SK-N-SH treated with all-trans-retinoic acid at 6 μM for 48 hours (cell line): ENCODE measurements around the gene MGMT.

Source experiments
- ATAC-seq: fragments of 200-7000 bp; cut with Tn5 transposase; 3 replicates; pipeline ENCODE4 v1.9.1; 2020; ENCODE audit warnings: mild to moderate bottlenecking, moderate library complexity
- ARNTL ChIP-seq: fragments of 450-650 bp; formaldehyde crosslinking; IDR thresholded peaks from 2 replicates; pipeline ENCODE4 v1.5.0; 2020; ENCODE audit warnings: low read depth, mild to moderate bottlenecking, moderate library complexity, borderline replicate concordance
- BACH2 ChIP-seq: fragments of 250-450 bp; sonication (Bioruptor Pico); IDR thresholded peaks from 2 replicates; pipeline ENCODE4 v1.9.0; 2021; ENCODE audit warnings: mild to moderate bottlenecking, borderline replicate concordance
- CSDC2 ChIP-seq: fragments of 250-450 bp; sonication (Bioruptor Pico); IDR thresholded peaks from 2 replicates; pipeline ENCODE4 v1.5.0; 2020; ENCODE audit warnings: mild to moderate bottlenecking, moderate library complexity
- ESRRG ChIP-seq: fragments of 250-450 bp; sonication (Bioruptor Pico); IDR thresholded peaks from 2 replicates; pipeline ENCODE4 v1.6.1; 2021; ENCODE audit warnings: mild to moderate bottlenecking
- GLIS3 ChIP-seq: fragments of 250-450 bp; sonication (Bioruptor Pico); IDR thresholded peaks from 2 replicates; pipeline ENCODE4 v1.5.0; 2020; ENCODE audit warnings: mild to moderate bottlenecking, moderate library complexity
- ISL1 ChIP-seq: fragments of 250-450 bp; sonication (Bioruptor Pico); IDR thresholded peaks from 2 replicates; pipeline ENCODE4 v2.1.2; 2022; ENCODE audit warnings: mild to moderate bottlenecking, moderate library complexity
- OSR1 ChIP-seq: fragments of 250-450 bp; sonication (Bioruptor Pico); IDR thresholded peaks from 2 replicates; pipeline ENCODE4 v1.8.0; 2022; ENCODE audit warnings: moderate library complexity, mild to moderate bottlenecking, inconsistent platforms
- PPARA ChIP-seq: fragments of 250-450 bp; sonication (Bioruptor Pico); IDR thresholded peaks from 2 replicates; pipeline ENCODE4 v1.5.0; 2020; ENCODE audit warnings: mild to moderate bottlenecking, borderline replicate concordance
- RARB ChIP-seq: fragments of 250-450 bp; sonication (Bioruptor Pico); IDR thresholded peaks from 2 replicates; pipeline ENCODE4 v1.8.0; 2021; ENCODE audit warnings: mild to moderate bottlenecking, moderate library complexity
- SNAI2 ChIP-seq: fragments of 250-450 bp; sonication (Bioruptor Pico); IDR thresholded peaks from 2 replicates; pipeline ENCODE4 v1.5.0; 2020; ENCODE audit warnings: mild to moderate bottlenecking, moderate library complexity
- ZC3H10 ChIP-seq: fragments of 250-450 bp; sonication (Bioruptor Pico); IDR thresholded peaks from 2 replicates; pipeline ENCODE4 v1.5.1; 2021; ENCODE audit warnings: mild to moderate bottlenecking, moderate library complexity
- ZFP3 ChIP-seq: fragments of 250-450 bp; sonication (Bioruptor Pico); IDR thresholded peaks from 2 replicates; pipeline ENCODE4 v1.5.0; 2020; ENCODE audit warnings: mild to moderate bottlenecking, moderate library complexity
- ZFP30 ChIP-seq: fragments of 450-650 bp; formaldehyde crosslinking; IDR thresholded peaks from 2 replicates; pipeline ENCODE4 v1.5.0; 2022; ENCODE audit warnings: mild to moderate bottlenecking, moderate library complexity
- ZNF565 ChIP-seq: fragments of 450-650 bp; formaldehyde crosslinking; conservative IDR thresholded peaks from 2 replicates; pipeline ENCODE4 v1.5.0; 2020; ENCODE audit warnings: low read depth, mild to moderate bottlenecking, moderate library complexity
- ZNF70 ChIP-seq: fragments of 450-650 bp; formaldehyde crosslinking; IDR thresholded peaks from 2 replicates; pipeline ENCODE4 v1.5.0; 2020; ENCODE audit warnings: mild to moderate bottlenecking, moderate library complexity
- ZNF8 ChIP-seq: fragments of 450-650 bp; formaldehyde crosslinking; IDR thresholded peaks from 2 replicates; pipeline ENCODE4 v1.5.0; 2020; ENCODE audit warnings: mild to moderate bottlenecking, moderate library complexity
- TF ChIP-seq, protein P1 (sequence below): fragments of 250-450 bp; sonication (Bioruptor Pico); IDR thresholded peaks from 2 replicates; pipeline ENCODE4 v1.5.1; 2021; ENCODE audit warnings: mild to moderate bottlenecking, moderate library complexity
- TF ChIP-seq, protein P2 (sequence below): fragments of 250-450 bp; sonication (Bioruptor Pico); IDR thresholded peaks from 2 replicates; pipeline ENCODE4 v1.5.1; 2020; ENCODE audit warnings: low read depth, mild to moderate bottlenecking, moderate library complexity
- TF ChIP-seq, protein P3 (sequence below): fragments of 250-450 bp; sonication (Bioruptor Pico); IDR thresholded peaks from 2 replicates; pipeline ENCODE4 v1.5.0; 2020; ENCODE audit warnings: mild to moderate bottlenecking, moderate library complexity

MGMT gene

DNA sequence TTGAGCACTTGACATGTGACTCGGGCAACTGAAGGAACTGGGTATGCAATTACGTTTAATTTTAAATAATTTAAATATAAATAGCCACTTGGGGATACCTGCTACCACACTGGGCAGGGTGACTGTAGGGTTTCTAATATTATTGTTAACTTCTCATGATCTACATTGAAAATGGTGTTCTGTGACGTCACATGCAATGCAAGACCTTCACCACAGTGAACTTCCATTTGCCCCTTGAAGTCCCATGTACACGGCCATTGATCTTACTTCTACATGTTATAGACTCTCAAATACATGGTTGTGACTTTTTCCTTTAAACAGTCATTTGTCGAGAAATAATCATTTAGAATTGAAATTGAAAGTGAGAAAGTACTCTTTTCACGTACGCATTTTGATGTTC is 154.0 kb downstream of the MGMT start:
- TF ChIP-seq GLIS3 (CRISPR knock-in tag) (no peak), ESRRG (CRISPR knock-in tag) (no peak), ISL1 (CRISPR knock-in tag) (no peak), CSDC2 (no peak), ZNF8 (no peak), ZNF565 (no peak), OSR1 (CRISPR knock-in tag) (no peak), ARNTL (no peak)
- TF ChIP-seq, protein P1, sequence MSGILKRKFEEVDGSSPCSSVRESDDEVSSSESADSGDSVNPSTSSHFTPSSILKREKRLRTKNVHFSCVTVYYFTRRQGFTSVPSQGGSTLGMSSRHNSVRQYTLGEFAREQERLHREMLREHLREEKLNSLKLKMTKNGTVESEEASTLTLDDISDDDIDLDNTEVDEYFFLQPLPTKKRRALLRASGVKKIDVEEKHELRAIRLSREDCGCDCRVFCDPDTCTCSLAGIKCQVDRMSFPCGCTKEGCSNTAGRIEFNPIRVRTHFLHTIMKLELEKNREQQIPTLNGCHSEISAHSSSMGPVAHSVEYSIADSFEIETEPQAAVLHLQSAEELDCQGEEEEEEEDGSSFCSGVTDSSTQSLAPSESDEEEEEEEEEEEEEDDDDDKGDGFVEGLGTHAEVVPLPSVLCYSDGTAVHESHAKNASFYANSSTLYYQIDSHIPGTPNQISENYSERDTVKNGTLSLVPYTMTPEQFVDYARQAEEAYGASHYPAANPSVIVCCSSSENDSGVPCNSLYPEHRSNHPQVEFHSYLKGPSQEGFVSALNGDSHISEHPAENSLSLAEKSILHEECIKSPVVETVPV: no peak
- TF ChIP-seq, protein P2, sequence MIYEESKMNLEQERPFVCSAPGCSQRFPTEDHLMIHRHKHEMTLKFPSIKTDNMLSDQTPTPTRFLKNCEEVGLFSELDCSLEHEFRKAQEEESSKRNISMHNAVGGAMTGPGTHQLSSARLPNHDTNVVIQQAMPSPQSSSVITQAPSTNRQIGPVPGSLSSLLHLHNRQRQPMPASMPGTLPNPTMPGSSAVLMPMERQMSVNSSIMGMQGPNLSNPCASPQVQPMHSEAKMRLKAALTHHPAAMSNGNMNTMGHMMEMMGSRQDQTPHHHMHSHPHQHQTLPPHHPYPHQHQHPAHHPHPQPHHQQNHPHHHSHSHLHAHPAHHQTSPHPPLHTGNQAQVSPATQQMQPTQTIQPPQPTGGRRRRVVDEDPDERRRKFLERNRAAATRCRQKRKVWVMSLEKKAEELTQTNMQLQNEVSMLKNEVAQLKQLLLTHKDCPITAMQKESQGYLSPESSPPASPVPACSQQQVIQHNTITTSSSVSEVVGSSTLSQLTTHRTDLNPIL (CRISPR knock-in tag): no peak

DNA sequence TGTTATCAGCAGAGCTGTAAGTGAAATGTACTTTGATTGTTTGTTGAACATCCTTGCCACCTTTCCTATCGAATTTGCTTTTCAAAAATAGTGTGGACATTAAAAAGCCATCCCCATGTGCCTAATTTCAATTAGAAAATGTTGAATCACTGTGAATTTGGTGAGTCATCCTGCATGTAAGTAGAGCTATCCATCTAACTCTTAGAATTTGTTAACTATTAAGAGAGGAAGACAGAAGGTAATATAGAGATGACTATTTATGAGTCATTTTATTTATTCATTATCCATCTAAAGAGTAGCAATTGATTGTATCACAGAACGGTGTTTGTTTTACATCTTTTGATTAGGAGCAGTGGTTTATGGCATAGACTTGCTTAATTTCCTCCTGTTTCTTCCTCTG is 154.7 kb downstream of the MGMT start:
- no peak; the same call in 2 of the 3 replicates for ATAC-seq
- peak; percentile 48 for TF ChIP-seq ISL1 (CRISPR knock-in tag)
- no peak for TF ChIP-seq ZFP30
- TF ChIP-seq, protein P3, sequence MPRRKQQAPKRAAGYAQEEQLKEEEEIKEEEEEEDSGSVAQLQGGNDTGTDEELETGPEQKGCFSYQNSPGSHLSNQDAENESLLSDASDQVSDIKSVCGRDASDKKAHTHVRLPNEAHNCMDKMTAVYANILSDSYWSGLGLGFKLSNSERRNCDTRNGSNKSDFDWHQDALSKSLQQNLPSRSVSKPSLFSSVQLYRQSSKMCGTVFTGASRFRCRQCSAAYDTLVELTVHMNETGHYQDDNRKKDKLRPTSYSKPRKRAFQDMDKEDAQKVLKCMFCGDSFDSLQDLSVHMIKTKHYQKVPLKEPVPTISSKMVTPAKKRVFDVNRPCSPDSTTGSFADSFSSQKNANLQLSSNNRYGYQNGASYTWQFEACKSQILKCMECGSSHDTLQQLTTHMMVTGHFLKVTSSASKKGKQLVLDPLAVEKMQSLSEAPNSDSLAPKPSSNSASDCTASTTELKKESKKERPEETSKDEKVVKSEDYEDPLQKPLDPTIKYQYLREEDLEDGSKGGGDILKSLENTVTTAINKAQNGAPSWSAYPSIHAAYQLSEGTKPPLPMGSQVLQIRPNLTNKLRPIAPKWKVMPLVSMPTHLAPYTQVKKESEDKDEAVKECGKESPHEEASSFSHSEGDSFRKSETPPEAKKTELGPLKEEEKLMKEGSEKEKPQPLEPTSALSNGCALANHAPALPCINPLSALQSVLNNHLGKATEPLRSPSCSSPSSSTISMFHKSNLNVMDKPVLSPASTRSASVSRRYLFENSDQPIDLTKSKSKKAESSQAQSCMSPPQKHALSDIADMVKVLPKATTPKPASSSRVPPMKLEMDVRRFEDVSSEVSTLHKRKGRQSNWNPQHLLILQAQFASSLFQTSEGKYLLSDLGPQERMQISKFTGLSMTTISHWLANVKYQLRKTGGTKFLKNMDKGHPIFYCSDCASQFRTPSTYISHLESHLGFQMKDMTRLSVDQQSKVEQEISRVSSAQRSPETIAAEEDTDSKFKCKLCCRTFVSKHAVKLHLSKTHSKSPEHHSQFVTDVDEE (CRISPR knock-in tag): no peak

More for the DNA sequence above, 154.0 kb downstream of the MGMT start:
- no peak for ATAC-seq

DNA sequence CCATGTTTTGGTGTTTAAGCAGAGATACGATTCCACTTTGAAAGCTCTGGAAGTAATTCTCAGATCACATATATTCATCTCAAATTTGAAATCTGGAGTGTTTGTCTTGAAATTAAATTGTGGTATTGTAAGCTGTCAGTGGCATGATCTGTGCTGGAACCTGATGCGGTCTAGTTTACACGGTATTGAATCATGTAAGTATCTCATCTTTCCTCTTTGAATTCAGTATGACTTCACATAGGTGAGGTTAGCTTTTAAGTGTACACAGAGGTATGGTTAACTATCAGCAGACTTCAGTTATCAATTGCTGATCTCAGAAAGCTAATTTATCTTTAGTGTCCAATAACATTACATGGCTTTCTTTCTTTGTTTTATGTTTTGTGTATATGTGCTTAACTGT is 155.2 kb downstream of the MGMT start:
- TF ChIP-seq, protein P1: no peak
- TF ChIP-seq ZFP3 (CRISPR knock-in tag): no peak
- no peak for TF ChIP-seq RARB (CRISPR knock-in tag)
- TF ChIP-seq, protein P2 (CRISPR knock-in tag): no peak
- TF ChIP-seq ZNF8: no peak
- no peak for TF ChIP-seq ESRRG (CRISPR knock-in tag)
- no peak for TF ChIP-seq ARNTL
- TF ChIP-seq BACH2 (CRISPR knock-in tag): no peak
- TF ChIP-seq, all 23 proteins: peak for 0
- no peak for ATAC-seq

DNA sequence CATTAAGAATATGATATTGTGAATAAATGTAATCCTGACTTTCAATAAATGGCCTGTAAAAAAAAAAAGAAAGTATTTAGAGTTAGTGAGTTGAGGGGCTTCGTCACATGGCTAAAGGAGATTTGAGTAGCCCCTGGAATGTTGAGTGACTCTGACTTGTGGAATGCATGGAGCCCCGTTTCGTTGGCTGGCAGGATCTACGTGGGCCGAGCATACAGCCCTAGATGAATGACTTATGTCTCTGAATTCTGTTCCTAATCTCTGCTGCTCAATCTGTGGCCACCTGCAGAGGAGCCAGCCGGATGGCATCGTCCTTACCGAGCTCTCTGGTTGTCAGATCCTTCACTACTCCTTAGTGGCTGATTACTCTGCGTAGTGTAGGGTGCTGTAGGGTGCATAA is 155.7 kb downstream of the MGMT start:
- TF ChIP-seq ZNF565: no peak
- TF ChIP-seq, protein P2 (CRISPR knock-in tag): no peak
- TF ChIP-seq PPARA (CRISPR knock-in tag): no peak
- no peak for TF ChIP-seq ZC3H10 (CRISPR knock-in tag)
- TF ChIP-seq GLIS3 (CRISPR knock-in tag): no peak
- no peak for TF ChIP-seq ZNF70 (CRISPR knock-in tag)
- no peak for TF ChIP-seq ZFP3 (CRISPR knock-in tag)
- TF ChIP-seq CSDC2: no peak
- TF ChIP-seq SNAI2: no peak
- TF ChIP-seq RARB (CRISPR knock-in tag): no peak
- peak; percentile 66 for ATAC-seq
